ENCODE measurements around the gene CPNE7.

CPNE7 gene

GRCh38 chr16:89536886-89537548, 38.5 kb upstream of the CPNE7 start:
- TF ChIP-seq CTCF (IDR thresholded peaks at IDR 0.05; ENCODE audit: low read depth, low read length, missing control alignments): no peak
- no peak overlapping the region for H3K4me3 ChIP-seq (ENCODE audit: low read depth, low read length)
- DNase-seq (ENCODE audit: low read depth): no peak

- TF ChIP-seq CTCF (IDR thresholded peaks at IDR 0.05; ENCODE audit: low read depth, low read length, missing control alignments): no peak
- no peak overlapping the region for H3K4me3 ChIP-seq (ENCODE audit: low read depth, low read length)
- DNase-seq (ENCODE audit: low read depth): no peak
These were observed 38.0 kb upstream of the CPNE7 start for GRCh38 chr16:89537549-89537925.

GRCh38 chr16:89538286-89538685, 37.3 kb upstream of the CPNE7 start:
- TF ChIP-seq CTCF (IDR thresholded peaks at IDR 0.05; ENCODE audit: low read depth, low read length, missing control alignments): no peak
- no peak for DNase-seq (ENCODE audit: low read depth)
- no peak overlapping the region for H3K4me3 ChIP-seq (ENCODE audit: low read depth, low read length)

GRCh38 chr16:89540557-89540956, 35.0 kb upstream of the CPNE7 start:
- no peak overlapping the region for H3K4me3 ChIP-seq (ENCODE audit: low read depth, low read length)
- DNase-seq (ENCODE audit: low read depth): no peak
- TF ChIP-seq CTCF (IDR thresholded peaks at IDR 0.05; ENCODE audit: low read depth, low read length, missing control alignments): no peak

GRCh38 chr16:89541792-89542191, 33.8 kb upstream of the CPNE7 start:
- no peak for DNase-seq (ENCODE audit: low read depth)
- TF ChIP-seq CTCF (IDR thresholded peaks at IDR 0.05; ENCODE audit: low read depth, low read length, missing control alignments): no peak
- H3K4me3 ChIP-seq (ENCODE audit: low read depth, low read length): no peak overlapping the region

GRCh38 chr16:89544113-89544512, 31.4 kb upstream of the CPNE7 start:
- H3K4me3 ChIP-seq (ENCODE audit: low read depth, low read length): no peak overlapping the region
- DNase-seq (ENCODE audit: low read depth): no peak
- TF ChIP-seq CTCF (IDR thresholded peaks at IDR 0.05; ENCODE audit: low read depth, low read length, missing control alignments): no peak

- DNase-seq (ENCODE audit: low read depth): no peak
- TF ChIP-seq CTCF (IDR thresholded peaks at IDR 0.05; ENCODE audit: low read depth, low read length, missing control alignments): no peak
- no peak overlapping the region for H3K4me3 ChIP-seq (ENCODE audit: low read depth, low read length)
These were observed 30.9 kb upstream of the CPNE7 start for GRCh38 chr16:89544713-89545043.
